Measurements from ENCODE around the gene KCNT1. TPM values are rescaled to one million over a fixed set of nuclear protein-coding genes. Genes with fewer than 3 reads are reported as not detected.

The KCNT1 gene
- polyA plus RNA-seq, 1 donor from 2014 or later: not detected

DNA sequence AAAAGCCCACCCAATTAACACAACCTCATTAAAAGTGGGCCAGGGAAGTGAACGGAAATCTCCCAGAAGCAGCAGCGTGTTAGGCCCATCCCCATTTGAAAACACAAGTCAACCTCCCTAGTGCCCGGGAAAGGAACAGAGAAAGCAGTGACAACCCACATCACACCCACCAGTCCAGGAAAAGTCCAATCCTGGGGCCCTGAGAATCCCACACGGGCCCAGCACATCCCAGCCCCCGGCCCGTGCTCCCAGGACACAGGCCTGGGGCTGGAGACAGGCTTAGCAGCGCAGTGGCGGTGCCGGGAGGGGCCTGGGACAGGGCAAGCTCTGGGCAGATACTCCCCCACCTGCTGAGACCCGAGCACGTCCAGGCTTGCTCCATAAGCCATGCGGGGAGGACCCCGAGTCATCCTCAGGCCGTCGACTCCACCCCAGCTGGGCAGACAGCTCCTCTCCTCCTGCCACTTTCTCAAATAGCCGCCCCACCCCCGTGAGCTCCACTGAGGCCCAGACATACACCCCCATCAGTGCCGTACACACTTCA lies 101.0 kb downstream of the KCNT1 start:
- H3K4me3 Mint-ChIP-seq: no peak overlapping the region
- H3K27ac Mint-ChIP-seq: no peak overlapping the region
- H3K4me1 Mint-ChIP-seq: peaks cover 0 to 3% (median 0%) of the 10 kb centered on the region in 3 donors
- peaks cover 5% of the 10 kb centered on the region for H3K27me3 Mint-ChIP-seq
- no peaks in the 10 kb centered on the region for H3K9me3 Mint-ChIP-seq
- peaks cover 6% of the 10 kb centered on the region for H3K36me3 Mint-ChIP-seq

DNA sequence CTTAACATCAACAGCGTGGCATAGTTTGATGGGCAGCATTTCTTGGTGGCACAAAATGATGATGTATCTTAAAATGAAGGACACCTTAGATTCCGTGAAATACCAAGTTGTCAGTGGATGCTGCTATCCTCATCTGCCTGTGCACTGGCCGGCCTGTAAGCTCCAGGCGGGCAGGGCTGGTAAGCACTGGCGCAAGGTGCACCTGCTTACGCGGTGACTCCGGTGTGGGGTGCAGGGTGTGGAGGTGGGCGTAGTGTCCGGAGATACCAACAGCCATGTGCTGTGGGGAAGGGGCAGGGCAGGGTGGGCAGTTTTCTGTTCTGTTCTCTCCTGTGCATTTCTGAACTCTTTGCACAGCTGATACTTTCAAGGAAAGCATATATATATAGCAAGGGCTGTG lies 101.5 kb downstream of the KCNT1 start:
- H3K4me1 Mint-ChIP-seq: peaks cover 0 to 3% (median 0%) of the 10 kb centered on the region in 3 donors

DNA sequence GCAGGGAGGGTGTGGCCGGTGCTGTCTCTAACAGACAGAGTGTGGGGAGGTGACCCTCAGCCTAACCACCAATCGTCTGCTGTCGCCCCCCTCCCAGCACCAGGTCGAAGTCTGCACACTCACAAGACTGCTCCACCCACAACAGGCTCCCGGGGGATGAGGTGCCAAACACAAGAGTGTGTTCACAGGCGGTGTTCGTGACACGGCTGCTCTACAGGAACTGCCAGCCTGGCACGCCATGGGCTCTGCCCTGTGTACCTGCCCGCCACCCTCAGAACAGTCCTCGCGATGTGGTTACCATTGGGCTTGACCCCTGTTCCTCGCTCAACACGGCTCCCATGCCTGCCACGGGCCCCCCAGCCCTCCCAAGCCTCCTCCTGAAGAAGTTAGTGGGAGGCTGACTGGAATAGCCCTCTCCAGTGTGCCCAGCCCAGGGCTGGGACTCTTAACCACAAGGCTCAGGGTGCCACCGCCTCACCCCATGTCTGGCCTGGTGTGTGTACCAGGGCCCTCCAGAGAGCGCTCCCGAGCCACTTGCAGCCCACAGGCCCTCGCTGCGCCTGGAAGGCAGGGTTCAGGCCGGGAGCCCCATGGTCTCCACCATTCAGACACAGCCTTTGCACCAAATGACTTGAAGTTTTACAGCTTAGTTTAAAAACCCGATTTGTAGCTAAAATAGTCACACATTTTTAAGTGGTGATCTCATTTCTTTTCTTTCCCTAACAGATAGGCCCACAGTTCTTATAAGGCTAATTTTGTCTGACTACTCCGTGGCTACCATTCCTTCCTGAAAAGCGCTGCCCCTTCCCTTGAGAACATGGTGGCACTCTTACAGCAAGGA lies 102.8 kb downstream of the KCNT1 start:
- Mint-ChIP-seq H3K9me3 (no peaks in the 10 kb centered on the region), H3K4me3 (peak overlapping the region in 1 of 4 donors; percentile 28), H3K27me3 (peaks cover 5% of the 10 kb centered on the region), H3K27ac (no peak overlapping the region), H3K36me3 (peaks cover 3% of the 10 kb centered on the region), H3K4me1 (peaks cover 0 to 3% (median 0%) of the 10 kb centered on the region in 3 donors)

More for the DNA sequence above, 101.5 kb downstream of the KCNT1 start:
- H3K27ac Mint-ChIP-seq: no peak overlapping the region
- peaks cover 5% of the 10 kb centered on the region for H3K27me3 Mint-ChIP-seq
- H3K4me3 Mint-ChIP-seq: no peak overlapping the region
- H3K9me3 Mint-ChIP-seq: no peaks in the 10 kb centered on the region
- peaks cover 5% of the 10 kb centered on the region for H3K36me3 Mint-ChIP-seq

DNA sequence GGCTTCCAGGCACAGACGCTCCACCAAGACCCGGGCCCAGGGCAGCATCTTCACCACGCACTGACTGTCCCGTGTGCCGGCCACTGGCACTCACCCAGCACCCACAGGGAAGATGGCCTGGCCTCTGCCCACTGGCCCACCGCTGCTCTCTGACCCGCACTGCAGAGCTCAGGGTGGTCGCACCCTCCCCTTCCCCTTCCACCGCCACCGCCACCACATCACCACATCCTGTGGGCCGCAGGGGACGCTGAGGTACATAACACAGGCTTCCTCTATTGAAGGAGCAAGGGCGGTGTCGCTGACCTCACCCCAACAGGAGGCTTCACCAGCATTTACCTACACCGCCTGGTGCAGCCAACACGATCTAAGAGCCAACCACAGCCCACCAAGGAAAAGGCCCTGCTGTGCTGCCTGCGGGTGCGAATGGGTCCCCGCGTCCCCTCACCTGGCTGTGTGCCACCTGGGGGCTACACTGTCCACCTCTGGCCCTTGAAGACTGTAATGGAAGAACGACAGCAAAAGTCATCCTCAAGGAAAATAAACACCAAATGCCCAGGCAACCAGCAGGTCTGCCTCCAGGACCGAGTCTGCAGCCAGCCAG lies 103.5 kb downstream of the KCNT1 start:
- H3K27me3 Mint-ChIP-seq: peaks cover 5% of the 10 kb centered on the region
- peaks cover 3% of the 10 kb centered on the region for H3K36me3 Mint-ChIP-seq
- no peak overlapping the region for H3K4me3 Mint-ChIP-seq
- H3K9me3 Mint-ChIP-seq: no peaks in the 10 kb centered on the region
- H3K27ac Mint-ChIP-seq: no peak overlapping the region
- peaks cover 0 to 3% (median 0%) of the 10 kb centered on the region in 3 donors for H3K4me1 Mint-ChIP-seq

DNA sequence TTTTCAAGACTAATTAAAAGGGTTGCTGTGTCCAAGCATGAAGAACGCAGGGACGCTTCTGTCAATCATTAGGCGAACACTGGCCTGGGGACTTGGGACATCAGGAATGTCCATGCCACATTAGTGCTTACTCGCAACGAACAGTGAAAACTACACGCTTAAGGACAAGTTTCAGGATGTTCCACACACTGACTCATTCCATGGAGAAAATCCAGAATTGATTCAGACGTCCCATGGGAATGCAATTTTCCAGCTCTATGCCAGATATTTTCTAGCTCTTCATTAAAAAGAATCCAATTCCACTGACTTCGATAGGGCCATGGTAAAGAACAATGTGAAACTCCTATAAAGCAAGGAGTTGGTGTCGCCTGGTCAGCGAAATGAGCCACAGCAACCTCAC lies 107.2 kb downstream of the KCNT1 start:
- peaks cover 8% of the 10 kb centered on the region for H3K36me3 Mint-ChIP-seq
- H3K27ac Mint-ChIP-seq: no peak overlapping the region
- peaks cover 0 to 3% (median 0%) of the 10 kb centered on the region in 3 donors for H3K4me1 Mint-ChIP-seq
- no peak overlapping the region for H3K4me3 Mint-ChIP-seq
- H3K9me3 Mint-ChIP-seq: no peaks in the 10 kb centered on the region
- peaks cover 4% of the 10 kb centered on the region for H3K27me3 Mint-ChIP-seq

DNA sequence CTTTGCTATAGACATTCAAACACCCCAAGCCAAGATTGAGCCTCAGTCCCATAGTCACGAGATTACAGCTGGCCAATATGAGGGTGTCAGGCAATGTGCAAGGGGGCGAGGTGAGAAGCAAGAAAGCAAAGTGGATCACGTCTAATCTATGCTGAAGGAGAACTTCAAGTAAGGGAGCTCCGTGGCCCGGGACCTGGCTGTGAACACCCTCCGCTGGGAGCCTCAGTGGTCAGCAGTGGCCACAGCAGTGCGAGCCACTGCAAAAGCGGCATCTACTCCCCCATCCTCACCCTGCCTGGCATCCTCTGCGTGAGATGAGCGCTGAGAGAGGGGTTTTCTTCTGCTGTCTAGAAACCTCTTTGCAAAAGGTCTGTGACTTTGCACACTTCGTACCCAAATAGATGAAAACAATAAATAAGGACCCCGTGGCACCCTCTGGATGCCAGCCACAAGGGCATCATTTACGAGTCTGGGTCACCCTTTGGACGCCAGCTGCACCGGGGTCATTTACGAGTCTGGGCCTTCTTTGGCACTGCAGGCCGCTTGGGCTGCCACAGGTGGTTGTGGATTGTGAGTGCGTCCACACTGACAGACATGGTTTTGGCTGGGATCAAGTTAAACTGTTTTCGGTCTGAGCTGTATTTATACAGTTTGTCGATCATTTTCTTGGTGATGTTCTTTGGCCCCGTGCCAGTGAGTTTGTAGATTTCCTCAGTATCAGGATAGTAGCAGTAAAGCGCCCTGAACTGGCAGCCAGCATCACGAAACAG lies 109.0 kb downstream of the KCNT1 start:
- Mint-ChIP-seq H3K4me1 (peaks cover 0 to 2% (median 0%) of the 10 kb centered on the region in 3 donors), H3K27me3 (no peaks in the 10 kb centered on the region), H3K4me3 (no peak overlapping the region), H3K36me3 (peaks cover 13% of the 10 kb centered on the region), H3K9me3 (no peaks in the 10 kb centered on the region), H3K27ac (peak overlapping the region in 1 of 3 donors; percentile 66)

DNA sequence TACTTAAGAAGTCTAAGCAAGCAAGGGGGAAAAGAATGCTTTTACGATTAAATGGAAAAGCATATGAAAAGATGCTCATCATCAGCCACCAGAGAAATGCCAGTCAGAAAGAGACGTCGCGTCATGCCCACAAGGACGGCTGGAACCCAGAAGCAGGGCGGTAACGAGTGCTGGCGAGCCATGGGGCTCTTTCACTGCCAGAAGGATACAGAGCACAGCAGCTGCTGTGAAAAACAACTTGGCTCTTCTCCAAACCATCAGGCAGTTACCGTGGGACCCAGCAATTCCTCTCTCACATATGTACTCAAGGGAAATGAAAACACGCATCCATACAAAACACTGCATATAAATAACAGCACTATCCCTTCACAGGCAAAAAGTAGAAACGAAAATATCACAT lies 109.8 kb downstream of the KCNT1 start:
- Mint-ChIP-seq H3K4me1 (no peaks in the 10 kb centered on the region), H3K27me3 (no peaks in the 10 kb centered on the region), H3K36me3 (peaks cover 13% of the 10 kb centered on the region), H3K9me3 (no peaks in the 10 kb centered on the region), H3K27ac (peak overlapping the region in 1 of 3 donors; percentile 66), H3K4me3 (no peak overlapping the region)

DNA sequence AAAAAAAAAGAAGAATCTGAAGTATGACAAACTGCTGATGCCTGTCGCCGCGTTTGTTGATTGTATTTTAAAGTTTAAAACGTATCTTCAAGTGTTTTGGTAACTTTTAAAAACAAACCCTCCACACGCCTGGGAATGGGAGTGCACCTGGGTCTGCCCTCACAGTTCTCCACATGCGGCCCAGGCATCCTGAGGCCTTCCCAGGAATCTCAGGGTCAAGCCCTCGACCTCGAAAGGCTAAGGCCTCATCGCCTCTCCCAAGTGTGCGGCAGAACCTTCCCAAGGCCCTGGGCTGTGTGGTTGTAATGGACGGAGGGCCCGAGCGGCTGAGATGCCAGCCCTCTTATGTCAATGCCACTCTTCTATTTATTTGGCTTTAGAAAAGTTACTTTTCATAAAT lies 111.0 kb downstream of the KCNT1 start:
- Mint-ChIP-seq H3K9me3 (no peaks in the 10 kb centered on the region), H3K4me1 (no peaks in the 10 kb centered on the region), H3K27me3 (no peaks in the 10 kb centered on the region), H3K36me3 (peaks cover 10% of the 10 kb centered on the region), H3K4me3 (no peak overlapping the region), H3K27ac (no peak overlapping the region)

DNA sequence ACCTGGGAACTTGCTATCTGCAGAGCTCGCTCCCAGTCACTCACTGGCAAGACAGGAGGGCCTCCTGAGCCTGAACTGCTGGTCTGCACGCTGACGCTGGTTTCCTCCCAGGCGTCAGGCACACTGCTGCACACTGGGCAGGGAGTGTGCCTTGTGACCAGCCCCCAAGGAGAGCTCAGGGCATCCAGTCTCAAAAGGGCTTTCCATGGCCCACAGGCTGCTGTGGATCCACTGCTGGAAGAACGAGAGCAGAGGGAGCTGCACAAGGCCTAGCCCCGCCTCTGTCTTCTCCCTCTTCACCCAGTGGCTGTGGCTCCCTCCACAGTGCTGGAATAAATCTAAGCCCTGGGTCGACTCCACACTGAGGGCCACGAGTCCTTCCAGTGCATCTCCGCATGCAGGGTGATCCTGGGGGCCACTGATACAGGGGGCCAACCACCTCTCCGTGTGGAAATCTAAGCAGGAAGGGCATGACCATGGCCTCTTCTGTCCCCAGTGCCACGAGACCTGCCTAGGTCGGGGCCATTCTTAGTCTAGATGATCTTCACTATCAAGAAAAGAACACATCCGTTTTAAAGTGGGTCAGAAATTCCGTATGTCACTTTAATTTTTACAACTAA lies 111.8 kb downstream of the KCNT1 start:
- Mint-ChIP-seq H3K27me3 (no peaks in the 10 kb centered on the region), H3K4me1 (no peaks in the 10 kb centered on the region), H3K27ac (peak overlapping the region in 2 of 3 donors; percentile 9 to 33), H3K9me3 (no peaks in the 10 kb centered on the region), H3K36me3 (peaks cover 10% of the 10 kb centered on the region), H3K4me3 (no peak overlapping the region)

DNA sequence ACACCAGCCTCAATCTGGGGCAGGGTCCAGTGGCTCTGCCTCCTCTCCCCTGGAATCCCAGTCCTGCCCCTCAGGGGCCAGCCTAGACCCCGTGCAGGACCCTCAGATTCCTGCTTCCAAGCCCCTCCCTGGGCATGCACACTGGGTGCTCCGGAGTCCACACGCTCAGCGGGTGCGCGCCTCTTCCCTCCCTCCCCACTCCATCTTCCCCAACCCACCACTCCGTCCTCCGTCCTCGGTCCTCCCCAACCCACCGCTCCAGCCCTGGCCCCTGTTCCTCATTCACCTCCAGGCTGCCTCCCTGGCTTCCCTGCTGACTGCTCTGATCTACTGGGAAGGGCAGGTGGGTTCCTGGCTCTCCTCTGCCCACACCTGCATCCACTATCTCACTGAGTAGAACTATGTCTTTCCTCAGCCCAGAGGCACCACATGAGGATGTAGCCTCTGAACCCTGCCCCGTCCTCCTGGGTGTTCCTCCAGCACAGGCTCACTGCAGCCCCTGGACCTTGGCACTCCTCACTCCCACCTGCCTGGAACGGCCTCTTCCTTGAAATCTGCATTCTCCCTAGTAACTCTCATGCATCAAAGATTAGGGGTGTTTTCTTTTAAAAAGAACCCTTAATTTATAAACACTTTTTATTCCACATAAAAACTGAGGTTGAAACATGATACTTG lies 112.6 kb downstream of the KCNT1 start:
- Mint-ChIP-seq H3K4me3 (no peak overlapping the region), H3K27ac (no peak overlapping the region), H3K36me3 (peaks cover 13% of the 10 kb centered on the region), H3K27me3 (no peaks in the 10 kb centered on the region), H3K4me1 (no peaks in the 10 kb centered on the region), H3K9me3 (no peaks in the 10 kb centered on the region)

DNA sequence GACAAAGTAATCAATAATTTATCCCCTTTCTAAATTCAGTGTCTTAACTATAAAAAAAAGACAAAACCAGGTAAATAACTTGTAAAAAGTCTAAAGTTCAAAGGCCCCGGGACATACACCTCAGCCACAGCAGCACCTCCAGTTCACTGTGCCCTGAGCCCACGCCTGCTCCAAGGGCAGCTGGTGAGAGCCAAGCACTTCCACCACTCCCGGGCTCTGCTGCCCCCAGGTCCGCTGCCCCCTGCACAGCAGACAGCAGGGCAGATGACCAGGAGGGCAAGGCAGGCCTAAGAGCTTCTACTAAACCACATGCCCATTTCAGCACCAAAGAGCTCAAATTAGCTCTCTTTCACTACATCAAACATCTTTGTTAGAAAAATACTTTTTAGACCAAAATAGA lies 113.4 kb downstream of the KCNT1 start:
- H3K9me3 Mint-ChIP-seq: no peaks in the 10 kb centered on the region
- H3K27me3 Mint-ChIP-seq: no peaks in the 10 kb centered on the region
- H3K36me3 Mint-ChIP-seq: peaks cover 13% of the 10 kb centered on the region
- no peak overlapping the region for H3K27ac Mint-ChIP-seq
- no peaks in the 10 kb centered on the region for H3K4me1 Mint-ChIP-seq
- no peak overlapping the region for H3K4me3 Mint-ChIP-seq

DNA sequence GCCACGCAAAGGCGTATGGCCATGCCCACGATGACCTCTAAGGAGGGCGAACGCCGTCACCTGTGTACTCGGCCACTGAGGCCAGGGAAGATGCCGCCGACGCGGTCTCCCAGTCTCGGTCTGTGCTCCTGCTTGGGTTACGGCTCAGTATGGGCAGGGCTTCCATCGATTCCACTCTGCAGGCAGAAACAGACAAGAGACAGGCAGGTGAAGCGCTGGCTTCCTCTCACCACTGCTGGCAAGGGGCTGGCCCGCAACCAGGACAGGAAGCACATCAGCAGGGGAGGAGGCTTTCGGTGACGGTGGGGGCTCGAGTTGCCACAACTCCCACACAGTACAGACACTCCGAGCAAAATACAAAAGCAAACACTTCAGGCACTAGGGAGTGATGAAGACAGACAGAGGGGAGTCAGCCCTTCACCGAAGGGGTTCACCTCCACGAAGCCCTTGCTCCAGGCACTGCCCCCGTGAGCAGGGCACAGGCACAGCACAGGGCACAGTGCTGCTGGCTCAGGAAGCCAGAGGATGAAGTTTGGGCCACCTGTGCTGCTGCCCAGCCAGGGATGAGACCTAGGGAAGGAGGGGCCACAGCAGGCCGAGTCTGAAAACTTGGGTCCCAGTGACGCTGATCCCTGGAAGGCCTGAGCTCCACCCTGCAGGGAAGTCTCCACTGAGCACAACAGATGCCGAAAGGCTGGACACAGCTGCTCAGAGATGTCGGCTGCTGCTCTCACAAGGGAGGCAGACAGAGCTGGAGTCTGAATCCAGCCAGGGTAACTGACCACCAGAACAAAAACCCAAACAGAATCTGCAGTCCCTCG lies 114.1 kb downstream of the KCNT1 start:
- Mint-ChIP-seq H3K9me3 (no peaks in the 10 kb centered on the region), H3K36me3 (peaks cover 14% of the 10 kb centered on the region), H3K4me3 (no peak overlapping the region), H3K27me3 (no peaks in the 10 kb centered on the region), H3K27ac (no peak overlapping the region), H3K4me1 (no peaks in the 10 kb centered on the region)

DNA sequence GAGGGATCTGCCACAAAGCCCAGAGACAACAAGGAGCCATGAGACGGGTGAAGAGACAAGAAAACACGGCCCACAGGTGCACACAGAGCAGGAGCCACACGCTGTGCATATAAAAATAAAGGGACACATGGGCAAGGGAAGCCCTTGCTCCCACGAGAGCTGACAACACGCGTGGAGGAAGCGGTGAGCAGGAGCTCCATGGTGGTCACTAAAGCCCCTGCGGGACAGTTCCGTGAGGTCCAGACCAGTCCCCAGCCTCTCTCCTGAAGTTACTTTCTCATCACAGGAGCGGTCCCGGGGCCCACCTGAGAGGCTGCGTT lies 114.6 kb downstream of the KCNT1 start:
- no peaks in the 10 kb centered on the region for H3K4me1 Mint-ChIP-seq
- no peaks in the 10 kb centered on the region for H3K27me3 Mint-ChIP-seq
- H3K27ac Mint-ChIP-seq: no peak overlapping the region
- peaks cover 14% of the 10 kb centered on the region for H3K36me3 Mint-ChIP-seq
- no peaks in the 10 kb centered on the region for H3K9me3 Mint-ChIP-seq
- H3K4me3 Mint-ChIP-seq: no peak overlapping the region

Data from IgD-negative memory B cell (primary cell).